Activated CD4-positive, alpha-beta T cell treated with anti-CD3 and anti-CD28 coated beads for 4 hours (primary cell): ENCODE measurements around the gene PAX8.
"Not testable (repeated sequence)": the region's sequence is repeated elsewhere in the genome, so short reads cannot be mapped to it uniquely, and the experiment has no call there.

Source experiments
- DNase-seq, 2 donors: peaks; one replicate each; pipeline ENCODE4 v3.0.0-alpha.2; 2020

The PAX8 gene

GRCh38 chr2:113288117-113288673, 9.5 kb upstream of the PAX8 start:
- not testable (repeated sequence) for DNase-seq

- no peak for DNase-seq
Observed at GRCh38 chr2:113285816-113286215, 7.1 kb upstream of the PAX8 start.

DNA sequence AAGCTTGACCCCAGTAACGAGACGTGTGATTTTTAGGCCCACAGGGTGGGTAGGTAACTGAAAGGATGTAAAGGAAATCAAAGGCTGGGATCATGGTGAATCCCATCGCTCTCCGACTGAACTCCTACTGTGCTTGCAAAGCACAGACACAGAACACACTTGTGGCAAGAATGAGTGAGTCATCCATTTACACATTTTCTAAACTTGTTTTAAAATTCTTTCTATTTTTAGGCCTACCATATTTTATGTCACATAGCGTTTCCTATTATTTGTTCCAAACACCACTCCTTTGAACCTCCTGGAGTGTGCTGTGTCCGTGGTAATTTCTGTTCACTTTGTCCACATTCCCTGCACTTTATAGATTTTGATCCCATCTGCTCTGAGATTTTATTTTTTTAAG, 6.3 kb upstream of the PAX8 start:
- not testable (repeated sequence) for DNase-seq

DNA sequence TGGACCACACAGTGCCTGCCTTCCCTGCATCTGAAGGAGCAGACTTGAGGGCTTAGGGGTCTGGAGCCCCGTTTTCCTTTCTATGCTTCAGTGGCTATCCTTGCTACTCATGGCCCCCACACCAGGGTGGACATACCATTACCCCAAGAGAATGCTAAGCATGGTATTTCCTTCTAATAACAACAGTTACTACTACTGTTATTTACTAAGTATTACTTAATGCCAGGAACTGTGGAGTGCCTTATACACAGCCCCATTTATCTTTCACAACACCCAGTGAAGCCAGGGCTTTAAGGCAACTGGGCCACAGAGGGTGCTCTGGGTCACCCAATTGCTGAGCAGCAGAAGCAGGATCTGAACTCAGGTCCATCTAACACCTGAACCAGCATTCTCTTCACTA, 5.8 kb upstream of the PAX8 start:
- no peak for DNase-seq

- DNase-seq: no peak
Observed at GRCh38 chr2:113283704-113284284, 5.1 kb upstream of the PAX8 start.

DNA sequence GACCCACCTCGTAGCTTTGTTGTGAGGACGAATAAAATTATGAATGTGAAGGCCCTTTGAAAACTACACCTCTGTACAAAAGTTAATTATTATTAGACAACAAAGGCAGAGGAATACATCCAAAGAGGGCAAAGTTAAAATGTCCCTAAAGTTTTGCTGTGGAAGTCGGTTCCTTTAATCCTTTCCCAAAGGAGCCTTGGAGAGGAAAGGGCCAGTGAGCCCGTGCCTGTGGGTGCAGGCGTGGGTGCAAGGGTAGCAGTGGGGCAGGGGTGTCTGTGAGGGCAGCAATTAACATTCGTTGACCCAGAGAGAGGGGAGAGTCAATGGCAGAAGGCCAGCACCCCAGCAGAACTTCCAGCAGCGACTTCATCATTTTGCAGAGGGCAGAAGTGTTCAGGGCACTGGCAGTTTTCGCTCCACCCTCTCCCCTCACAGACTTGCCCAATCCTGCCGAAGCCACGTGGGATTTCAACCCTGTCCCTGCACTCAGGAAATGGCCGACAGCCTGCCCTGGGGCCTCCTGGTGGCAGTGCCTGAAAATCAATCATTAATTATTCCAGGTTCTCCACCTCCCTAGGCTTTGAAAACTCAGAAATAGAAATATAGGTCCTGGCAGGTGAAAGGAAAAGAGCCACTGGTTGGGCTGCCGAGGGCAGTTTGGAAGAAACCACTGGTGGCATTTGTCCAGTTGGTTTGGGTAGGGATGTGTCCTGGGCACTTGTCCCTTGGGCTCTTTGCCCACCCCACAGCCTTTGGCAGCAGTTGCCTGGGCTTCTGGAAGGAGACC, 4.2 kb upstream of the PAX8 start:
- no peak for DNase-seq

GRCh38 chr2:113281910-113282746, 3.4 kb upstream of the PAX8 start:
- DNase-seq: no peak

- no peak for DNase-seq
Observed at GRCh38 chr2:113278073-113278741, 514 bp downstream of the PAX8 start.

DNA sequence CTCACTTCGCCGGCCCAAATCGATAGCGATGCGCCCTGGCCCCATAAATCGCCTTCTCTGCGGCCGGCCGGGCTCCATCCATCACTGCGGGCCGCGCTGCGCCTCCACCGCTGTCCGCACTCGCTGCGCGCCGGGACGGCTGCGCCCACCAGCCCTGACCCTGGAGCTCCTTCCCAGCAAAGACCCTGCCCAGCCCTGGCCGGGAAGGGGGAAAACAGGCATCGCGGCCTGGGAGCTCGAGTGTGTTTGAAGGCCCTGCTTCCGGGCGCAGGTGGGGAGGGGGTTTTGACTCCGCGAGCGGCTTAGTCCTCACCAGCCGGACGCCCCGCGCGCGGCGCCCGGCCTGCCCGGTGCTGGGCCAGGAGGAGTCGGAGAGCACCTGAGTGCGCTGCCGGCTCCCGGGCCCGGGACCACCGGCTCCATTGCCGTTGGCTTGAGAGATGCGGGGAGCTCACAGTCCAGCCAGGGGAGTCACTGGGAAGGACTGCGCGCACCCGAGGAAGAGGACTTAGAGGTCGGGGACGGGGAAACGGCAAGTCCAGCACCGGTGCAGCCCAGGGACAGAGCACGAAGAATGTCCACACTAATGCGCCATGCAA, 1.1 kb downstream of the PAX8 start:
- no peak for DNase-seq

GRCh38 chr2:113276761-113277425, 1.8 kb downstream of the PAX8 start:
- DNase-seq: no peak

GRCh38 chr2:113276216-113276760, 2.4 kb downstream of the PAX8 start:
- DNase-seq: no peak

DNA sequence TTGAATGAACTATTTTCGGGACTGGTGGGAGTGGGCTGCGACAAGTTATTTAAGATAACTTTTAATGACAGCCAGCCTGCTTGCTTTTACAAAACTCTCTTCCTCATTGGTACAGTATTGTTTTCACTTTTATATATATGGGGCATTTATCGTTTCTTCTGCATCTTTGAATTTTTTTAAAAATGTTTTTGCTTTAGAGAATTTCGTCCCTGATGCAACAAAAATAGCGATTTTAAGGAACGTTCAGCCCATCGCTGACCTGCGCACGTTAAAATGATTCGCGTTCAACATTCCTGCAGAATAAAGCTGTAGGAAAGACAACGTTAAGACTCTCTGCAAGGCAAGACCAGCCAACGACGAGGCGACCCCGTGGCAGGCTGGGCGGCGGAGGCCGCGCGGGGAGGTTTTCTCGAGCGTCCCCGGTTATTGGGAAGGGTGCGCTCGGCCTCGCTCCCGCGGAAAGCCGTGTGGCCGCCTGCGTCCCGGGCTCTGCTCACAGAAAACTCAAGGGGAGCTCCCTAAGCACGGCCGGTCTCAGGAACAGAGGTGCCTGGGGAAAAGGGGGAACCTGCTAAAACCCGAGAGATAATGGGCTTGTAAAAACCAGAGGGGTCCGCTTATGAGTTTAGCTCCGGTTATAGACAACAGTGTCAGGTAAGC, 3.0 kb downstream of the PAX8 start:
- DNase-seq: no peak

DNA sequence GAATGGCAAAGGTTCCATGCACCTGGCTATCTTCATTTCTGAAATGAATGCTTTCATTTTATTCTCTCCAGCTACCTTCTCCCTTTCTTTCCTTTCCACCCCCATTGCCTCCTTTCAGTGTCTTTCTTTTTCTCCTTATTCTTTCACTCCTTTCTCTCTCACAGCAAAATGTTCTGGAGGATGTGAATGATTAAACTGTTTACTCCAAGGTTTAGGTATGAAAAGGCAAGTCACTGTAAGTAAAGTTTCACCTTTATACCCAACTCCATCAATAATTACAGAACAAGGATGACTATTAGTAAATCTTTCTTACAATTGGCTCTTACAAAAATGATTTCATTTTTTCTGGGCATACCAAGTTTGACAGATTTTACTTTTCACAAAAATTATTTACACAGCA, 4.3 kb downstream of the PAX8 start:
- DNase-seq: no peak

- no peak for DNase-seq
Observed at GRCh38 chr2:113273981-113274380, 4.7 kb downstream of the PAX8 start.

- DNase-seq: peak in 1 of 2 donors; percentile 7
Observed at GRCh38 chr2:113273027-113273551, 5.6 kb downstream of the PAX8 start.

- no peak for DNase-seq
Observed at GRCh38 chr2:113272477-113272876, 6.2 kb downstream of the PAX8 start.

- DNase-seq: no peak
Observed at GRCh38 chr2:113268621-113269360, 9.9 kb downstream of the PAX8 start.

DNA sequence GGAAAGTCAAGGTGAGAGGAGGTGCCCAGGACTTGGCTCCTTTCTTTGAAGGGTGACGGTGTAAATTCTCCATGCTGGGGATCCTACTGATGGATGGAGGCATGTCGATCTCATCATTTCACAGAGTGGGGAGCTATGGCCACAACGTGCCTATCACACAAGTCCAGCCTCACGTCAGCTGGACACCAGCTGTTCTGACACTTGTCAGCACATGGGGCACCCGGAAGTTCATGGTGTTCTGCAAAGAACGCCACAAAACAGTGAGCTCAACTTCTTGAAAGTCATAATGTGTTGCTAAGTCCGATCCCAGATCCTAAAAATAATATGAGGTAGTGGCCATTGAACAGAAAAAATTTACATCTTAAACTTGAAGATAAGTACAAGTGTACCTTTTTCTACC, 12.3 kb downstream of the PAX8 start:
- no peak for DNase-seq

GRCh38 chr2:113264713-113265403, 13.9 kb downstream of the PAX8 start:
- no peak for DNase-seq
